ENCODE data around the gene MAP3K8. TPM values are rescaled to one million over a fixed set of nuclear protein-coding genes. Genes with fewer than 3 reads are reported as not detected.

Gene MAP3K8
- total RNA-seq, 1 donor from 2014 or later, result 1.6 TPM

DNA sequence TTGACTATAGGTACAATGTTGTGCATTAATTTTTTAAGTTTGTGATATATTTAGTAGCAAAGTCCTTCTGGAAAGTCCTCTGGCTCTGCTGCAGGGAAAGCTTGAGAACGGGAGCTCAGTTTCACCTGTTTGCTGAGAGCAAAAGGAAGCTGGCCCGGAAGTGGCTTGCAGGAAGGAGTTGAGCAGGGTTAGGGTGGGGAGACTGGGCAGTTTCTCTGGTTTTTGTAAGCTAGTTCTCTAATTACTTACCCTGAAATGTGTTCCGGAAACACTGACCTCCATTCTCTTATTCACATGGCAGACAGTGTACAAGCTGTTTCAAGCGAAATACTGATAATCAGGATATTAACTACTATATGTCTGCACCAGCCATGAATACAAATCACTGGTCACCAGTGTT lies 22.3 kb downstream of the MAP3K8 start:
- Histone ChIP-seq H3K27me3 (ENCODE audit: control insufficient read depth, insufficient read depth, low read length) (no peaks in the 10 kb centered on the region), H3K4me3 (ENCODE audit: low read depth, low read length) (no peak overlapping the region), H3K36me3 (ENCODE audit: control insufficient read depth, insufficient read depth, low read length) (peaks cover 2% of the 10 kb centered on the region)
- FAIRE-seq (no peak), DNase-seq (ENCODE audit: low read depth) (no peak)
- TF ChIP-seq, protein P1, sequence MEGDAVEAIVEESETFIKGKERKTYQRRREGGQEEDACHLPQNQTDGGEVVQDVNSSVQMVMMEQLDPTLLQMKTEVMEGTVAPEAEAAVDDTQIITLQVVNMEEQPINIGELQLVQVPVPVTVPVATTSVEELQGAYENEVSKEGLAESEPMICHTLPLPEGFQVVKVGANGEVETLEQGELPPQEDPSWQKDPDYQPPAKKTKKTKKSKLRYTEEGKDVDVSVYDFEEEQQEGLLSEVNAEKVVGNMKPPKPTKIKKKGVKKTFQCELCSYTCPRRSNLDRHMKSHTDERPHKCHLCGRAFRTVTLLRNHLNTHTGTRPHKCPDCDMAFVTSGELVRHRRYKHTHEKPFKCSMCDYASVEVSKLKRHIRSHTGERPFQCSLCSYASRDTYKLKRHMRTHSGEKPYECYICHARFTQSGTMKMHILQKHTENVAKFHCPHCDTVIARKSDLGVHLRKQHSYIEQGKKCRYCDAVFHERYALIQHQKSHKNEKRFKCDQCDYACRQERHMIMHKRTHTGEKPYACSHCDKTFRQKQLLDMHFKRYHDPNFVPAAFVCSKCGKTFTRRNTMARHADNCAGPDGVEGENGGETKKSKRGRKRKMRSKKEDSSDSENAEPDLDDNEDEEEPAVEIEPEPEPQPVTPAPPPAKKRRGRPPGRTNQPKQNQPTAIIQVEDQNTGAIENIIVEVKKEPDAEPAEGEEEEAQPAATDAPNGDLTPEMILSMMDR (IDR thresholded peaks at IDR 0.05; ENCODE audit: insufficient read depth, low read length, severe bottlenecking), result no peak

DNA sequence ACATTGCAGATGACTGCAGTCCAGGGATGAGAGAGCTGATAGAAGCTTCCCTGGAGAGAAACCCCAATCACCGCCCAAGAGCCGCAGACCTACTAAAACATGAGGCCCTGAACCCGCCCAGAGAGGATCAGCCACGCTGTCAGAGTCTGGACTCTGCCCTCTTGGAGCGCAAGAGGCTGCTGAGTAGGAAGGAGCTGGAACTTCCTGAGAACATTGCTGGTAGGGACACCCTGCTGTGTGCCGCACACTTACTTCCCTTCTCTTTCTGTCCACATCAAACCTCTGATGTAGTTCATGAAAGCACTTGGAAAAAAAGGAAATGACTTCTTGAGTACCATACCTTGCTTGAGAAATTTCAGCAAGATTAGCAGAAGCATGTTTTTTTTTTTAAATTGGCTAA lies 25.3 kb downstream of the MAP3K8 start:
- Histone ChIP-seq H3K4me3 (ENCODE audit: low read depth, low read length) (no peak overlapping the region), H3K36me3 (ENCODE audit: control insufficient read depth, insufficient read depth, low read length) (peaks cover 2% of the 10 kb centered on the region), H3K27me3 (ENCODE audit: control insufficient read depth, insufficient read depth, low read length) (no peaks in the 10 kb centered on the region)
- FAIRE-seq (no peak), DNase-seq (ENCODE audit: low read depth) (no peak)
- TF ChIP-seq, protein P1 (IDR thresholded peaks at IDR 0.05; ENCODE audit: insufficient read depth, low read length, severe bottlenecking), result no peak

DNA sequence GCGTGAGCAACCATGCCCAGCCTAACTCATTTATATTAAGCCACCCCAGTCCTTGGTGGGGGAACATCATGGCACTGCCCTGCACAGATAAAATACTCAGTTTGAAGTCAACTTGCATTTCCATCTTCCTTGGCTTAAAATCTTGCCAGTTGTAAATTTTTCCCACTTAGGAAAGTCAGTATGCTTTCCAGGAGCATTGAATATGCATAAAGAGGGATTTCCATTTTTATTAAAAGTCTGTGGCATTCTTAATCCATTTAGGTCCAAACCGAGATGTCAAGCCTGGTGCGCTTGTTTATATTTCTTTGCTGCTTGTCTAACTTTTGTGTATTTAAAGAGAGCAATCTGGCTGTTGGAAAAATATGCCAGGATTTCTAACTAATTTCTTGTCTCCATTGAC lies 26.1 kb downstream of the MAP3K8 start:
- DNase-seq (ENCODE audit: low read depth) (no peak), FAIRE-seq (no peak)
- Histone ChIP-seq H3K4me3 (ENCODE audit: low read depth, low read length) (no peak overlapping the region), H3K36me3 (ENCODE audit: control insufficient read depth, insufficient read depth, low read length) (peaks cover 2% of the 10 kb centered on the region), H3K27me3 (ENCODE audit: control insufficient read depth, insufficient read depth, low read length) (no peaks in the 10 kb centered on the region)
- TF ChIP-seq, protein P1 (IDR thresholded peaks at IDR 0.05; ENCODE audit: insufficient read depth, low read length, severe bottlenecking), result no peak

DNA sequence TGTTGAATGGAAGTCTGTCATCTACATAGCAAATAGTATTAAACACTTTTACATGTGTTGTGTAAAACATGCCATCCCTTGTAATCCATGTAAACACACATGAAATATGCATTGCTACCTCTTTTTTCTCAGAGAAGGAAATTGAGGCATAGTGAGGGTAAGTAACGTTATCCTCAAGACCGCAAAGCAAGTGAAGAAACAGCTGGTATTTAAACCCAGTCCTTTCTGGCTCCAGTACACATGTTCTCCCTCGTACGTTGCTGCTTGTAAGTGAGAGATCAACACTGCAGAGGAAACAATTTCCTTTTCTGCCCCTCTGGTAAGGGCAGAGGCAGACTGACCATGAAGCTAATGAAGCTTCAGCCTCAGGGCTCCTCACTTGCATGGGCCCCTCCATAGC lies 28.5 kb downstream of the MAP3K8 start:
- Histone ChIP-seq H3K4me3 (ENCODE audit: low read depth, low read length) (no peak overlapping the region), H3K27me3 (ENCODE audit: control insufficient read depth, insufficient read depth, low read length) (no peaks in the 10 kb centered on the region), H3K36me3 (ENCODE audit: control insufficient read depth, insufficient read depth, low read length) (peaks cover 2% of the 10 kb centered on the region)
- DNase-seq (ENCODE audit: low read depth) (no peak), FAIRE-seq (no peak)
- TF ChIP-seq, protein P1 (IDR thresholded peaks at IDR 0.05; ENCODE audit: insufficient read depth, low read length, severe bottlenecking), result no peak

DNA sequence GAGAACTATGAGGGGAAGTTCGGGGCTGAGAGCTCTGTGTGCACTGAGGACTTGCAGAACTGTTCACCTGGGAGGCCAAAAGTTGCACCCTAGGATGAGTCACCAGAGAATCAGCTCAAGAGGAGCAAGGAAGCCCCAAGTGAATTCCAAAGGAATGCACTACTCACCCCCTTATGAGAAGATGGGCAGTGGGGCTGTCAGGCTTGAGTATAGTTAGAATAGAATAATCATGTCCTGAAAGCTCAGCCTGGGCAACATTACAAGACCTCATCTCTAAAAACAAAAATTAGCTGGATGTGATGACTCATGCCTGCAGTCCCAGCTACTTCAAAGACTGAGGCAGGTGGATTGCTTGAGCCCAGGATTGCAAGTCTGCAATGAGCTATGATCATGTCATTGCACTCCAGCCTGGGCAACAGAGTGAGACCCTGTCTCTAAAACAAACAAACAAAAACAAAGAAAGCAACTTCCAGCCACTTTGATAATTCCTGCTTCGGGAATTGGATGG lies 30.0 kb downstream of the MAP3K8 start:
- TF ChIP-seq, protein P1 (IDR thresholded peaks at IDR 0.05; ENCODE audit: insufficient read depth, low read length, severe bottlenecking), result no peak
- Histone ChIP-seq H3K4me3 (ENCODE audit: low read depth, low read length) (no peak overlapping the region), H3K36me3 (ENCODE audit: control insufficient read depth, insufficient read depth, low read length) (peaks cover 2% of the 10 kb centered on the region), H3K27me3 (ENCODE audit: control insufficient read depth, insufficient read depth, low read length) (no peaks in the 10 kb centered on the region)
- FAIRE-seq, result no peak
- DNase-seq (ENCODE audit: low read depth), result peak; percentile 47

DNA sequence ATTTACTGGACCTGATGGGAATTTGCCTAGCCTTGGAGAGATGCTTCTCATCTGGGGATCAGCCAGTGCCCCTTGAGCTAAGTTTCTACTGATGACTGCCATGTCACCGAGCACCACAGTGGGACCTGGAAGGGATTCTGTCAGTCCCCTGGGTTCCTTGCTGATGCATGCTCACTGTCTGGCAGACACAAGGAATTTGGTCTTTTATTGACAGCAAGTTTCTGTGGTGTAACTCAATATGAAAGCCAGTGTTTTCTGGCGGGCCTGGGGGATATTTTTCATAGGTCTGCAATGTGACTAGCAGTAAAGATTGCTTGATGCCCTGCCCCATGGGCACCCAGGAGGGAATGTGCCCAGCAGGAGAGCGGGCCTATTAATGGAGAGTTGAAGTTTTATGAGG lies 30.7 kb downstream of the MAP3K8 start:
- H3K4me3 ChIP-seq (ENCODE audit: low read depth, low read length), result no peak overlapping the region
- TF ChIP-seq, protein P1 (IDR thresholded peaks at IDR 0.05; ENCODE audit: insufficient read depth, low read length, severe bottlenecking), result no peak
- DNase-seq (ENCODE audit: low read depth) (no peak), FAIRE-seq (no peak)
- H3K27me3 ChIP-seq (ENCODE audit: control insufficient read depth, insufficient read depth, low read length), result no peaks in the 10 kb centered on the region
- peaks cover 2% of the 10 kb centered on the region for H3K36me3 ChIP-seq (ENCODE audit: control insufficient read depth, insufficient read depth, low read length)

Measured in bronchial epithelial cell (primary cell).